ENCODE data around the gene MAD2L2. TPM values are rescaled to one million over a fixed set of nuclear protein-coding genes. Genes with fewer than 3 reads are reported as not detected.
A peak's percentile ranks its signal among the peaks of the same experiment; 100 is the strongest.

The MAD2L2 gene
- total RNA-seq, 1 donor from 2014 or later, result 76.9 TPM

DNA sequence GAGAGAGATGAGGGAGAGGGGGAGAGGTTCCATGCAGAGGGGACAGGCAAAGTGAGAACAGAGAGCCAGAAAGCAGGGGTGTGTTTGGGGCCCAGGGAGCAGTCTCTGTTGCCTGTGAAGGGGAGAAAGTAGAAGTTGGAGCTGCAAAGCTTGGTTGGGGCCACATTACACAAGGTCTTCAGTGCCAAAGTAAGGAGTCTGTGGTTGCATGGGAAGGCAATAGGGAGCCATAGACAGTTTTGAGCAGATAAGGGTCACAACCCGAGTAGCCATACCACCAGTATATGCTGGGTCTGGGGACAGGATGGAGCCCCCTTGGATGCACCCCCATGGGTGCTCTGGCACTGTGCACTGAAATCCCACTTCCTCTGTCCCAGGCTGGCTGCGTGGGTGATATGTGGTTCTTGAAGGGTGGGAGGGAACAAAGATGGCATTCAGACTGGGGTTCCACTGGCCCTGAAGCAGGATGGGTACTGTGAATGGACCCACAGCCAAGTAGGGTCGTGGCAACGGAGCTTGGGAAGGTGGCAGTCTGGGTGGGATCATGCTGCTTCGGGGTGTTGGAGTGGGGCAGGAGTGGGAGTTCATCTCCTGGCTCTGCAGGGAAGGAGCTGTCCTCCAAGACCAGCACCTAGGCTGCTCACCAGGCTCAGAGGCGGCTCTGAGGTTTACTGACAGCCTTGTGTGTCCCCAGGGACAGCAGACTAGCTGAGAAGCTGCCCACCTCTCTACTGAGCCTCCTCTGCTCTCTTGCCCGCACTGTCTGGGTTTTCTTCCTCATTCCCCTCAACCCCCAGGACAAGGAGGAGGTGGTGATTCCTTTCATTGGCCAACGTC, 22.6 kb upstream of the MAD2L2 start:
- no peak for DNase-seq (ENCODE audit: low spot score)
- H3K9me3 Mint-ChIP-seq, result no peaks in the 10 kb centered on the region
- peaks cover 12% of the 10 kb centered on the region for H3K27me3 Mint-ChIP-seq (ENCODE audit: insufficient read depth)
- H3K4me1 Mint-ChIP-seq (ENCODE audit: low read depth), result no peaks in the 10 kb centered on the region
- intact Hi-C loops (cut with micrococcal nuclease), result no loop called here
- no peak overlapping the region for H3K4me3 Mint-ChIP-seq
- H3K27ac Mint-ChIP-seq, result no peak overlapping the region
- no peaks in the 10 kb centered on the region for H3K36me3 Mint-ChIP-seq (ENCODE audit: low read depth)

GRCh38 chr1:11701981-11702803, 21.2 kb upstream of the MAD2L2 start:
- Mint-ChIP-seq H3K4me3 (no peak overlapping the region), H3K27me3 (ENCODE audit: insufficient read depth) (peaks cover 12% of the 10 kb centered on the region), H3K4me1 (ENCODE audit: low read depth) (no peaks in the 10 kb centered on the region), H3K36me3 (ENCODE audit: low read depth) (no peaks in the 10 kb centered on the region), H3K9me3 (no peaks in the 10 kb centered on the region), H3K27ac (no peak overlapping the region)
- DNase-seq (ENCODE audit: low spot score), result no peak
- intact Hi-C loops (cut with micrococcal nuclease), result no loop called here

DNA sequence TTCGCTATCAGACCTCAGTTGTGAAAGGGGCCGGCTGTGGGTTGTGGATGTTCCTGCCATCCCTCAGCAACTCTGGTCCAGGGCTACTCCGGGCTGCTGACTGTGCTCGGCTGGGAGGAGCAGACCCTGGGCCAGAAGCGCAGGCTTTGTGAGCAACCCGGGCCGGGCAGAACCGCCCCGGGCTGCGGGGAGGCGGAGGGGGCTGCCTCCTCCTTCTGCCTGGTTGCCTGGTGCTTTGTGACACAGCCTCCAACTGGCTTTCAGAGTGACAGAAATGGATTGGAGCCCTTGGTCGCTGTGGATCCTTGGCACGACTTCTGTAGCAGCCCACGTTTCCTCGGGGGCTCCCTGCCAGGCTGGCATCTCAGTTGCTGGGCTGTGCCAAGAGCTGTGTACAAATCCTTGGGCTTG, 20.6 kb upstream of the MAD2L2 start:
- no peaks in the 10 kb centered on the region for H3K4me1 Mint-ChIP-seq (ENCODE audit: low read depth)
- no peak overlapping the region for H3K27ac Mint-ChIP-seq
- intact Hi-C loops (cut with micrococcal nuclease), result no loop called here
- H3K4me3 Mint-ChIP-seq, result no peak overlapping the region
- DNase-seq (ENCODE audit: low spot score), result no peak
- no peaks in the 10 kb centered on the region for H3K36me3 Mint-ChIP-seq (ENCODE audit: low read depth)
- no peaks in the 10 kb centered on the region for H3K9me3 Mint-ChIP-seq
- peaks cover 12% of the 10 kb centered on the region for H3K27me3 Mint-ChIP-seq (ENCODE audit: insufficient read depth)

DNA sequence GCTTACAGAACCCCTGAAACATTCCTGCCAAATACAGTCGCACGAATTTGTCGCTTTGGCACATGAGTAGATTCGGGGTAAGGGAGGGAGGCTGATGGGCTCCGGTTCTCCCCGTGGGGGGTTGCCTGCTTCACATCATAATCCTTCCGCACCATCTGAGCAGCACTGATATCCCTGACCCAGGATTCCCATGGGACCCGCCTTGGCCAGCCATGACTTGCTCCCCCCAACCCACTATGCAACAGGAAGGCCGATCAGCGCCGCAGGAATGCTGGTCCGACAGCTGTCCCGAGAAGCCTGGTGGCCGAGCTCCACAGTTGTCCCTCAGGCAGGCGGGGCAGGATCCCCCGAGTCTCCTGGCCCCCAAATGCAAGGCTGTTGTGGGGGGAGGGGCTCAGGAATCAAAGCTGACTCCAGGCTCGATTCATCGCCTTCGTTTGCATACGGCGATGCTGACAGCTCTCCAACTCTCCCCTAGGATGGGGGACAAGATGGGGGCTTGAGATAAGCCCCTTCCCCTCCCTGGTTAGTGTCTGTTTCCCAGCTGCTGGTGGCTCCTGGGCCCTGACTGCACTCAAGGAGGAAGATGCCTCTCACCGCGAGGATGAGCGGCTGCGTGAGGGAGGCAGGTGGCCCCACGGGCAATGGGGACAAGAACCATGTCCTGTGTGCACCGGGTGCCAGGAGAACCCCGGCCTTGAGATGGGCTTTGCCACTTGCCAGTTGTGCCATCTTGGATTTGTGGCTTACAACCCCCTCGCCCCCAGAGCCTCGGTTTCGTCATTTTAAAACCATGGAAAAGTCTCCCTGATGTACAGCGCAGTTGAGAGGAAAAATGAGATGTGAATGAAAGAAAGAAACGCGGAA, 19.9 kb upstream of the MAD2L2 start:
- H3K9me3 Mint-ChIP-seq, result no peaks in the 10 kb centered on the region
- DNase-seq (ENCODE audit: low spot score), result no peak
- H3K27me3 Mint-ChIP-seq (ENCODE audit: insufficient read depth), result peaks cover 14% of the 10 kb centered on the region
- no peak overlapping the region for H3K27ac Mint-ChIP-seq
- no peaks in the 10 kb centered on the region for H3K36me3 Mint-ChIP-seq (ENCODE audit: low read depth)
- H3K4me3 Mint-ChIP-seq, result no peak overlapping the region
- no peaks in the 10 kb centered on the region for H3K4me1 Mint-ChIP-seq (ENCODE audit: low read depth)
- intact Hi-C loops (cut with micrococcal nuclease), result no loop called here

GRCh38 chr1:11697893-11698210, 16.9 kb upstream of the MAD2L2 start:
- no peaks in the 10 kb centered on the region for H3K9me3 Mint-ChIP-seq
- peaks cover 12% of the 10 kb centered on the region for H3K4me1 Mint-ChIP-seq (ENCODE audit: low read depth)
- H3K36me3 Mint-ChIP-seq (ENCODE audit: low read depth), result no peaks in the 10 kb centered on the region
- no peak for DNase-seq (ENCODE audit: low spot score)
- no peak overlapping the region for H3K4me3 Mint-ChIP-seq
- intact Hi-C loops (cut with micrococcal nuclease), result no loop called here
- H3K27me3 Mint-ChIP-seq (ENCODE audit: insufficient read depth), result peaks cover 26% of the 10 kb centered on the region
- no peak overlapping the region for H3K27ac Mint-ChIP-seq

- Mint-ChIP-seq H3K36me3 (ENCODE audit: low read depth) (no peaks in the 10 kb centered on the region), H3K4me1 (ENCODE audit: low read depth) (peaks cover 13% of the 10 kb centered on the region), H3K27me3 (ENCODE audit: insufficient read depth) (peaks cover 31% of the 10 kb centered on the region), H3K27ac (no peak overlapping the region), H3K9me3 (no peaks in the 10 kb centered on the region), H3K4me3 (no peak overlapping the region)
- no peak for DNase-seq (ENCODE audit: low spot score)
- intact Hi-C loops (cut with micrococcal nuclease), result no loop called here
Observed at GRCh38 chr1:11697188-11697892, 16.4 kb upstream of the MAD2L2 start.

DNA sequence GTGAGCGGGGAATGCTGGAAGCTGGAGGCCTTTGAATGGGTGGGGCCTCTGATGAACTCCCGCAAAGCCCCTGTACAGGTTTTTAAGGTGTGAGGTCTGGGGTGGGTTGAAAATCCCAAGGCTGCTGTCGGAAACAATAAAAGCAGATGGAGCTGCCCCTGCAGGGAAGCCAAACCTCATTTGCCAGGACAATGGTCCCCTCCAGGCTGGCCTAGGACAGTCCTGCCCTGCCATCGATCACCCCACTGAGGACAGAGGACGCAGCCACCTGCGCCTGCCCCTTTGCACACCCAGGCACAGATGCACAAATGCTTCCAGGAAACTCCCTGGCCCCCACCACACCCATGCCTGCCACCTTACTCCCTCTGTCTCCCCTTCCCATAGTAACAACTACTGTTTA, 14.9 kb upstream of the MAD2L2 start:
- Mint-ChIP-seq H3K4me3 (no peak overlapping the region), H3K9me3 (no peaks in the 10 kb centered on the region), H3K36me3 (ENCODE audit: low read depth) (no peaks in the 10 kb centered on the region), H3K27ac (no peak overlapping the region), H3K4me1 (ENCODE audit: low read depth) (peaks cover 13% of the 10 kb centered on the region), H3K27me3 (ENCODE audit: insufficient read depth) (peaks cover 34% of the 10 kb centered on the region)
- no peak for DNase-seq (ENCODE audit: low spot score)
- intact Hi-C loops (cut with micrococcal nuclease), result no loop called here

GRCh38 chr1:11693917-11694316, 13.0 kb upstream of the MAD2L2 start:
- intact Hi-C loops (cut with micrococcal nuclease), result loop anchor here (5.0 kb wide), 1 partner anchor 897 kb away; the partner anchor contains the start of gene CASZ1
- H3K9me3 Mint-ChIP-seq, result no peaks in the 10 kb centered on the region
- no peak overlapping the region for H3K4me3 Mint-ChIP-seq
- no peaks in the 10 kb centered on the region for H3K36me3 Mint-ChIP-seq (ENCODE audit: low read depth)
- H3K27me3 Mint-ChIP-seq (ENCODE audit: insufficient read depth), result peaks cover 42% of the 10 kb centered on the region
- no peak overlapping the region for H3K27ac Mint-ChIP-seq
- DNase-seq (ENCODE audit: low spot score), result no peak
- H3K4me1 Mint-ChIP-seq (ENCODE audit: low read depth), result peaks cover 21% of the 10 kb centered on the region

GRCh38 chr1:11693024-11693590, 12.2 kb upstream of the MAD2L2 start:
- intact Hi-C loops (cut with micrococcal nuclease), result loop anchor here (5.0 kb wide), 1 partner anchor 896 kb away; the partner anchor contains the start of gene CASZ1
- peaks cover 21% of the 10 kb centered on the region for H3K4me1 Mint-ChIP-seq (ENCODE audit: low read depth)
- no peaks in the 10 kb centered on the region for H3K9me3 Mint-ChIP-seq
- peak overlapping the region; percentile 14 for H3K27ac Mint-ChIP-seq
- no peak for DNase-seq (ENCODE audit: low spot score)
- no peaks in the 10 kb centered on the region for H3K36me3 Mint-ChIP-seq (ENCODE audit: low read depth)
- peak overlapping the region; percentile 11 for H3K4me3 Mint-ChIP-seq
- H3K27me3 Mint-ChIP-seq (ENCODE audit: insufficient read depth), result peaks cover 51% of the 10 kb centered on the region

- H3K27ac Mint-ChIP-seq, result no peak overlapping the region
Observed at GRCh38 chr1:11691928-11692711, 11.2 kb upstream of the MAD2L2 start.

DNA sequence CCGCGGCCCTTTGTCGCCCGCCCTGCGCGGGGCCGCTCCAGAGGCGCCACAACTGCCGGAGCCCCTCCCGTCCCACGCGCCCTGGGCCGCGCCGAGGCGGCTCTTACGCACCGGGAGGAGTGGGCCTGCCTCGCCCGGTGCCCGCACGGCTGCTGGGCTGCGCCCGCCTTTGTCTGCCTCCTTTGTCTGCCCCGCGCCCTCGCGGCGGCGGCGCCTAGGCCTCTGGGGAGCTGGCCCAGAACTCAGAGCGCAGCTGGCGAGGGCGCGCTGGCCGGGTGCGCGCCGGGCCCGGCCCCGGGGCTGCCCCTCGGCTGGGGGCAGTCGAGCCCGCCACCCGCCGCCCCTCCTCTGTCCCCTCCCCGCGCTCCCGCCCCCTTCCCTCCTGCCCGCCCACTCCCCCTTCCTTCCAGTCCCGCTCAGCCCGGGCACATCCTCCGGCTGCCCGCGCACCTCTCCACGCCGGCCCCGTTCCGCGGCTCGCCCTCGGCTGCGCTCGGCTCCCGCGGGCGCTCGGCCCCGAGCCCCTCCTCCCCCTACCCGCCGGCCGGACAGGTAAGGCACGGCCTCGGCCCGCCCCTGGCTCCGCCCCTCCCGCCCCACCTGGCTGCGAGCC, 10.5 kb upstream of the MAD2L2 start, which contains the start of gene DRAXIN:
TSS of gene DRAXIN (plus strand) at position 409 of the 613 bp plus-strand sequence. CDS start 14,549 bp downstream, outside the sequence.
- H3K4me3 Mint-ChIP-seq, result peak within 1 kb of the TSS; percentile 59
- no peaks in the 10 kb centered on the region for H3K36me3 Mint-ChIP-seq (ENCODE audit: low read depth)
- no peak within 1 kb of the TSS for H3K27ac Mint-ChIP-seq
- DNase-seq (ENCODE audit: low spot score), result no peak
- no peaks in the 10 kb centered on the region for H3K9me3 Mint-ChIP-seq
- peaks cover 60% of the 10 kb centered on the region for H3K27me3 Mint-ChIP-seq (ENCODE audit: insufficient read depth)
- intact Hi-C loops (cut with micrococcal nuclease), result loop anchor here (5.0 kb wide), 1 partner anchor 894 kb away; the partner anchor contains the start of gene CASZ1
- H3K4me1 Mint-ChIP-seq (ENCODE audit: low read depth), result peaks cover 21% of the 10 kb centered on the region

More at GRCh38 chr1:11691928-11692711, 11.2 kb upstream of the MAD2L2 start:
- H3K9me3 Mint-ChIP-seq, result no peaks in the 10 kb centered on the region
- peak overlapping the region; percentile 59 for H3K4me3 Mint-ChIP-seq
- DNase-seq (ENCODE audit: low spot score), result no peak
- intact Hi-C loops (cut with micrococcal nuclease), result loop anchor here (5.0 kb wide), 1 partner anchor 895 kb away; the partner anchor contains the start of gene CASZ1
- peaks cover 60% of the 10 kb centered on the region for H3K27me3 Mint-ChIP-seq (ENCODE audit: insufficient read depth)
- H3K4me1 Mint-ChIP-seq (ENCODE audit: low read depth), result peaks cover 21% of the 10 kb centered on the region
- no peaks in the 10 kb centered on the region for H3K36me3 Mint-ChIP-seq (ENCODE audit: low read depth)

Measured in activated T-helper 1 cell treated with anti-CD3 and anti-CD28 coated beads, Interleukin-12 subunit alpha, Interleukin-12 subunit beta, Interleukin-2, Interleukin-4 antibody, amounts not matched to agents 30 ng/mL and 10 ng/mL and 1 ng/mL, durations not matched to agents 14 hours and 24 hours and 36 hours (primary cell).